GM18526 (cell line): ENCODE results near the gene IFITM5.

ENCODE experiments used
- POLR2A ChIP-seq: IDR thresholded peaks from 3 replicates; pipeline ENCODE4 v1.6.1; 2011; ENCODE audit not compliant: insufficient read length; ENCODE audit errors: extremely low read depth

Gene IFITM5

GRCh38 chr11:330694-331357 is 31.5 kb upstream of the IFITM5 start:
- TF ChIP-seq POLR2A, result no peak

GRCh38 chr11:330307-330693 is 31.0 kb upstream of the IFITM5 start:
- no peak for TF ChIP-seq POLR2A

GRCh38 chr11:329886-330253 is 30.5 kb upstream of the IFITM5 start:
- no peak for TF ChIP-seq POLR2A

- TF ChIP-seq POLR2A, result no peak
Measured at GRCh38 chr11:328012-328411, 28.7 kb upstream of the IFITM5 start.

GRCh38 chr11:327581-327923 is 28.2 kb upstream of the IFITM5 start:
- TF ChIP-seq POLR2A, result no peak

GRCh38 chr11:326842-327580 is 27.7 kb upstream of the IFITM5 start:
- peak; percentile 56 for TF ChIP-seq POLR2A

- TF ChIP-seq POLR2A, result no peak
Measured at GRCh38 chr11:326592-326841, 27.2 kb upstream of the IFITM5 start.

GRCh38 chr11:325796-326591 is 26.7 kb upstream of the IFITM5 start:
- TF ChIP-seq POLR2A, result no peak

GRCh38 chr11:324156-324555 is 24.8 kb upstream of the IFITM5 start:
- no peak for TF ChIP-seq POLR2A

GRCh38 chr11:316891-317301 is 17.6 kb upstream of the IFITM5 start:
- no peak for TF ChIP-seq POLR2A

- no peak for TF ChIP-seq POLR2A
Measured at GRCh38 chr11:316031-316701, 16.8 kb upstream of the IFITM5 start.

GRCh38 chr11:315516-315994 is 16.2 kb upstream of the IFITM5 start:
- no peak for TF ChIP-seq POLR2A

GRCh38 chr11:315051-315481 is 15.7 kb upstream of the IFITM5 start:
- TF ChIP-seq POLR2A, result no peak

GRCh38 chr11:313787-314553 is 14.6 kb upstream of the IFITM5 start, which contains the start of gene IFITM1:
Gene IFITM1, plus strand, starts transcription at chr11:314040. Its CDS starts 131 bp downstream, at chr11:314171.
- peak; percentile 94 for TF ChIP-seq POLR2A

GRCh38 chr11:313304-313786 is 14.0 kb upstream of the IFITM5 start:
- no peak for TF ChIP-seq POLR2A
